Esophagus muscularis mucosa (tissue), 4 donors: ENCODE measurements around the gene CACNA1S.

Experiments
- EP300 ChIP-seq: sonication (generic); formaldehyde crosslinking; IDR thresholded peaks from one replicate; pipeline ENCODE4 v1.6.1; 2017; ENCODE audit warnings: antibody characterized with exemption
- POLR2A ChIP-seq: fragments of 450-650 bp; IDR thresholded peaks from one replicate; pipeline ENCODE4 v1.6.1; 2017; ENCODE audit warnings: antibody characterized with exemption, moderate library complexity, mild to moderate bottlenecking, low read depth
- POLR2AphosphoS5 ChIP-seq, 2 donors: sonication (generic); formaldehyde crosslinking; IDR thresholded peaks; one replicate each; pipeline ENCODE4 v1.6.1; 2017; ENCODE audit warnings: antibody characterized with exemption in 2 of 2
- TF ChIP-seq, protein P1 (sequence below), 3 experiments: fragments of 200-600 bp in 2 of 3; fragments of 450-650 bp in 1 of 3; sonication (generic) in 2 of 3; IDR thresholded peaks; one replicate each; pipeline ENCODE4 v1.5.1; 2017 to 2019; ENCODE audit warnings: antibody characterized with exemption in 3 of 3, mild to moderate bottlenecking in 2 of 3, moderate library complexity in 1 of 3

DNA sequence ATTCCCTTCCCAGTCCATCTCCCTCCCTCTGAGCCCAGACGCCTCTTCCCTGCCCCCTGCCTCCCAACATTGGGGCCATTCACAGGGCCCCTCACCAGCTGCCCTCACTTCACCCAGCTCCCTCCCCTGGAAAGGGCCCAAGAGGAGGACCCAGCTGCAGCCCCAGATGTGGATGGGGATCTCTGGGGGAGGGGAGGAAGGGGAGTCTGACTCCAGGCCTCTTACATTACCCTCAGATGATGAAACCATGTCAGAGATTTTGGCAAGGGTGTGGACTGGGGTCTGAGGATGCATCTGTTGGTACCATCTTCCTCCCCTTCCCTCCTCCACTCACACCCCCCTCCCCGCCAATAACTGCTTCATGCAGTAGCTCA, 87.6 kb downstream of the CACNA1S start:
- TF ChIP-seq POLR2A: no peak
- TF ChIP-seq, protein P1, sequence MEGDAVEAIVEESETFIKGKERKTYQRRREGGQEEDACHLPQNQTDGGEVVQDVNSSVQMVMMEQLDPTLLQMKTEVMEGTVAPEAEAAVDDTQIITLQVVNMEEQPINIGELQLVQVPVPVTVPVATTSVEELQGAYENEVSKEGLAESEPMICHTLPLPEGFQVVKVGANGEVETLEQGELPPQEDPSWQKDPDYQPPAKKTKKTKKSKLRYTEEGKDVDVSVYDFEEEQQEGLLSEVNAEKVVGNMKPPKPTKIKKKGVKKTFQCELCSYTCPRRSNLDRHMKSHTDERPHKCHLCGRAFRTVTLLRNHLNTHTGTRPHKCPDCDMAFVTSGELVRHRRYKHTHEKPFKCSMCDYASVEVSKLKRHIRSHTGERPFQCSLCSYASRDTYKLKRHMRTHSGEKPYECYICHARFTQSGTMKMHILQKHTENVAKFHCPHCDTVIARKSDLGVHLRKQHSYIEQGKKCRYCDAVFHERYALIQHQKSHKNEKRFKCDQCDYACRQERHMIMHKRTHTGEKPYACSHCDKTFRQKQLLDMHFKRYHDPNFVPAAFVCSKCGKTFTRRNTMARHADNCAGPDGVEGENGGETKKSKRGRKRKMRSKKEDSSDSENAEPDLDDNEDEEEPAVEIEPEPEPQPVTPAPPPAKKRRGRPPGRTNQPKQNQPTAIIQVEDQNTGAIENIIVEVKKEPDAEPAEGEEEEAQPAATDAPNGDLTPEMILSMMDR (IDR thresholded peaks at IDR 0.05): no peak
- no peak for TF ChIP-seq POLR2AphosphoS5 (IDR thresholded peaks at IDR 0.05)
- no peak for TF ChIP-seq EP300
